ENCODE measurements around the gene SH3TC1.

SH3TC1 gene

DNA sequence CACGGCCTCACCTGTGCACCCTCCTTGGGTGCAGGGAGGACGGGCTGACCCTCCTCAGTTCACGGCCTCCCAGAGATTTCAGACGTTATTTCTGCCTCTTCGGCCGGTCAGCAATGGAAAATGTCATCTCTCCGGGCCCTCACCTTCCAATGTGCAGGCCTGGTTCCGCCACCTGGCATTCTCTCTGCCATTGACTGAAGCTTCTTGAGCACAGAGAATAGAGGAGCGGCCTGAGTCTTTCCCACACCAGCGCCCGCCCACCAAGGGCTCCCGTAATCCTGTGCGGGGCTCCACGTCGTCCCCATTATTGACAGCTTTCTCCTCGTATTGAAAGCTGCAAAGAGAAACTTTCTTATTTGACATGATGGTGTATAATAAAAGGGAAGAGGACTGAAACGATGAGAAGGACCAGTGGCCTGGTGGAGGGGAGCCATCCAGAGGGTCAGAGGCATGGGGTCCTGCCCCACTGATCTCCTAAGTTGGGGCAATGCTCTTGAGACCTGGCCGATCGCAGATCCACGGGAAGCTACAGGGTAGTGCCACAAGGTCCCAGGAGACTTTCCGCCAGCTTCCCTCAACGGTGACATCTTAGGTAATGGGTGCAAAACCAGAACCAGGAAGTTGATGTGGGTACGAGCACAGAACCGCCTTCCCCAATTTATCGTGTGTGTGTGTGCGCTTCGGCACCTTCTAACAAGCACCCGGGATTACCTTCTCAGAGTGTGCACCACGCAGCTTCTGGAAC is 91.0 kb downstream of the SH3TC1 start:
- no peak for DNase-seq (ENCODE audit: low spot score)

DNA sequence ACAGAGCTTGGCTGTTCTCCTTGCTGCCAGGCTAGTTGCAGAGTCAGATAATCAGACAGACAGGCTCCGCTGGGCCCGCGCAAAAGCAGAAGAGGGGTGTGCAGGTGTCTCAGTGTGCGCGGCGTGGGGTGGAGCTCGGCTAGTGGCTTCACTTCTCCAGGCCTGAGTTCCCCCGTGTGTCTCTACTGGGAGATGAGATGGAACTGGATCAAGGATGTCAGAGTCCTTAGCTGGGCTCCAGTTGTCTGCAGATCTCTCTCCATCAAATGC is 91.5 kb downstream of the SH3TC1 start:
- no peak for DNase-seq (ENCODE audit: low spot score)
